HCT116 (cell line): ENCODE measurements around the gene POLA2. TPM values are rescaled to one million over a fixed set of nuclear protein-coding genes. Genes with fewer than 3 reads are reported as not detected.

Experiments
- ATAC-seq: fragments of 200-7000 bp; cut with Tn5 transposase; 2 replicates; pipeline ENCODE4 v1.9.1; 2020; ENCODE audit warnings: mild to moderate bottlenecking, moderate library complexity
- BruUV-seq: library from RNA; stranded (reverse); fragments of 400-500 nt; replicated peaks from 2 replicates; lab custom pipeline; 2021; lab: Mats Ljungman, UMichigan
- CTCF ChIA-PET: fragments of 300-600 bp; sonication (Branson Sonifier 250); formaldehyde crosslinking; loops from one replicate; lab custom pipeline; 2021; ENCODE audit warnings: antibody characterized with exemption; lab: Charles Lee
- POLR2A ChIA-PET: fragments of 300-600, 350-600 bp; sonication (Branson Sonifier 250); formaldehyde crosslinking; loops from one replicate; lab custom pipeline; 2021; ENCODE audit warnings: antibody characterized with exemption; lab: Charles Lee
- RAD21 ChIA-PET, 2 experiments: fragments of 300-600 bp; sonication (Branson Sonifier 250); formaldehyde crosslinking; loops; one replicate each; lab custom pipeline; 2023; ENCODE audit warnings: low total read pairs in 2 of 2; ENCODE audit not compliant: uncharacterized antibody in 2 of 2, unreplicated experiment in 2 of 2, low non-redundant PET in 1 of 2; lab: Charles Lee
- DNase-seq: peaks from one replicate; pipeline ENCODE4 v3.0.0-alpha.2; 2010; ENCODE audit warnings: low read depth, low spot score
- H2AFZ ChIP-seq: fragments of 200-600 bp; shearing (Covaris generic), sonication (generic); 2 replicates; pipeline ENCODE4 v1.6.1; 2017; ENCODE audit warnings: low read depth, mixed run types, mixed read lengths, antibody characterized with exemption, low read length; ENCODE audit not compliant: poor library complexity, severe bottlenecking
- H3K27ac ChIP-seq: 2 replicates; pipeline ENCODE4 v1.5.1; 2012; ENCODE audit warnings: low read depth, low read length
- H3K27me3 ChIP-seq: fragments of 200-600 bp; sonication (generic); 2 replicates; pipeline ENCODE4 v1.6.1; 2016; ENCODE audit warnings: mixed run types, low read length, mixed read lengths; ENCODE audit not compliant: insufficient read depth
- H3K36me3 ChIP-seq, 2 experiments: fragments of 200-500 bp in 1 of 2; fragments of 200-600 bp in 1 of 2; sonication (Bioruptor generic) in 1 of 2; sonication (generic) in 1 of 2; 2 replicates each; pipeline versions ENCODE4 v1.5.1 to v1.6.1; 2014 to 2016; ENCODE audit warnings: low read length in 2 of 2, inconsistent platforms in 1 of 2, mixed read lengths in 1 of 2, mixed run types in 1 of 2; ENCODE audit not compliant: insufficient read depth in 2 of 2, control insufficient read depth in 1 of 2
- H3K4me1 ChIP-seq, 2 experiments: fragments of 200-600 bp in 1 of 2; sonication (generic) in 1 of 2; 2 replicates each; pipeline versions ENCODE4 v1.5.1 to v1.6.1; 2012 to 2017; ENCODE audit warnings: low read length in 2 of 2, inconsistent platforms in 1 of 2, mild to moderate bottlenecking in 1 of 2, mixed read lengths in 1 of 2, mixed run types in 1 of 2, moderate library complexity in 1 of 2; ENCODE audit not compliant: insufficient read depth in 2 of 2, control insufficient read depth in 1 of 2
- H3K4me2 ChIP-seq: fragments of 200-600 bp; sonication (generic); 2 replicates; pipeline ENCODE4 v1.6.1; 2017; ENCODE audit warnings: mixed run types, low read length, mixed read lengths
- H3K4me3 ChIP-seq, 2 experiments: fragments of 200-600 bp in 1 of 2; sonication (generic) in 1 of 2; replicated peaks in 1 of 2; 2 replicates each; pipeline ENCODE4 v1.5.1; 2011 to 2016; ENCODE audit warnings: low read length in 2 of 2, control low read depth in 1 of 2, low read depth in 1 of 2, mild to moderate bottlenecking in 1 of 2, mixed read lengths in 1 of 2, mixed run types in 1 of 2
- H3K79me2 ChIP-seq: fragments of 200-600 bp; sonication (generic); 2 replicates; pipeline ENCODE4 v1.6.1; 2017; ENCODE audit warnings: mild to moderate bottlenecking, mixed run types, low read length, moderate library complexity, mixed read lengths; ENCODE audit not compliant: insufficient read depth
- H3K9ac ChIP-seq: fragments of 200-600 bp; sonication (generic); 2 replicates; pipeline ENCODE4 v1.6.1; 2016; ENCODE audit warnings: low read length, mixed read lengths
- H3K9me2 ChIP-seq: fragments of 200-600 bp; sonication (generic), shearing (Covaris generic); 2 replicates; pipeline ENCODE4 v1.6.1; 2017; ENCODE audit warnings: mixed run types, mild to moderate bottlenecking, moderate library complexity; ENCODE audit not compliant: insufficient read depth
- H3K9me3 ChIP-seq, 2 experiments: fragments of 200-500 bp in 1 of 2; fragments of 200-600 bp in 1 of 2; sonication (Bioruptor generic) in 1 of 2; sonication (generic) in 1 of 2; 2 replicates each; pipeline ENCODE4 v1.6.1; 2014 to 2017; ENCODE audit warnings: low read length in 2 of 2, mixed read lengths in 2 of 2, inconsistent platforms in 1 of 2, low read depth in 1 of 2, mild to moderate bottlenecking in 1 of 2, mixed run types in 1 of 2, moderate library complexity in 1 of 2; ENCODE audit not compliant: control insufficient read depth in 1 of 2, insufficient read depth in 1 of 2
- H4K20me1 ChIP-seq: fragments of 200-600 bp; sonication (generic), shearing (Covaris generic); 2 replicates; pipeline ENCODE4 v1.6.1; 2017; ENCODE audit warnings: mixed run types, mild to moderate bottlenecking, moderate library complexity; ENCODE audit not compliant: insufficient read depth
- ELF1 ChIP-seq: IDR thresholded peaks from 2 replicates; pipeline ENCODE4 v1.6.1; 2012; ENCODE audit warnings: low read depth, borderline replicate concordance
- EZH2phosphoT487 ChIP-seq: fragments of 200-600 bp; IDR thresholded peaks from 2 replicates; pipeline ENCODE4 v1.6.1; 2018; ENCODE audit warnings: antibody characterized with exemption, borderline replicate concordance
- FOSL1 ChIP-seq: IDR thresholded peaks from 2 replicates; pipeline ENCODE4 v1.6.1; 2012; ENCODE audit warnings: low read depth
- JUND ChIP-seq: IDR thresholded peaks from 2 replicates; pipeline ENCODE4 v1.6.1; 2012
- POLR2AphosphoS5 ChIP-seq: IDR thresholded peaks from 2 replicates; pipeline ENCODE4 v1.6.1; 2011; ENCODE audit warnings: mild to moderate bottlenecking, low read depth, low read length, moderate library complexity
- SIN3A ChIP-seq: IDR thresholded peaks from 2 replicates; pipeline ENCODE4 v1.6.1; 2012; ENCODE audit warnings: low read depth
- SP1 ChIP-seq: IDR thresholded peaks from 2 replicates; pipeline ENCODE4 v1.6.1; 2012; ENCODE audit warnings: low read depth
- SRF ChIP-seq: IDR thresholded peaks from 2 replicates; pipeline ENCODE4 v1.6.1; 2012; ENCODE audit warnings: low read depth
- ZFX ChIP-seq: fragments of 450-650 bp; IDR thresholded peaks from 2 replicates; pipeline ENCODE4 v1.6.1; 2017
- ZNF274 ChIP-seq: fragments of 200-500 bp; sonication (Bioruptor generic); IDR thresholded peaks from 2 replicates; pipeline ENCODE4 v1.6.1; 2014; ENCODE audit warnings: mild to moderate bottlenecking, low read depth, low read length, inconsistent platforms
- intact Hi-C: fragments of 100-400 bp; cut with micrococcal nuclease; formaldehyde crosslinking; loops from 2 replicates; pipeline ENCODE4 v1.10.0; 2022
- total RNA-seq: library from RNA; stranded (reverse); gene quantifications from one replicate; pipeline ENCODE4 v1.2.1, GENCODE V29; 2021; ENCODE audit not compliant: unreplicated experiment
- TF ChIP-seq, protein P1 (sequence below): IDR thresholded peaks from 2 replicates; pipeline ENCODE4 v1.6.1; 2011; ENCODE audit warnings: mild to moderate bottlenecking, low read length, moderate library complexity; ENCODE audit not compliant: insufficient replicate concordance; ENCODE audit errors: extremely low read depth
- TF ChIP-seq, protein P2 (sequence below), 3 experiments: fragments of 200-600 bp in 1 of 3; sonication (generic) in 1 of 3; IDR thresholded peaks in 2 of 3; conservative IDR thresholded peaks in 1 of 3; 2 replicates each; pipeline ENCODE4 v1.5.1; 2012 to 2017; ENCODE audit warnings: low read depth in 2 of 3, low read length in 2 of 3, antibody characterized with exemption in 1 of 3, borderline replicate concordance in 1 of 3, control low read depth in 1 of 3, mild to moderate bottlenecking in 1 of 3, mixed read lengths in 1 of 3, mixed run types in 1 of 3, moderate library complexity in 1 of 3; ENCODE audit not compliant: insufficient read depth in 1 of 3
- TF ChIP-seq, protein P3 (sequence below): IDR thresholded peaks from 2 replicates; pipeline ENCODE4 v1.6.1; 2012
- TF ChIP-seq, protein P4 (sequence below): IDR thresholded peaks from 2 replicates; pipeline ENCODE4 v1.6.1; 2012

The POLA2 gene
- total RNA-seq, 1 experiment from 2014 or later, result 20.0 TPM

DNA sequence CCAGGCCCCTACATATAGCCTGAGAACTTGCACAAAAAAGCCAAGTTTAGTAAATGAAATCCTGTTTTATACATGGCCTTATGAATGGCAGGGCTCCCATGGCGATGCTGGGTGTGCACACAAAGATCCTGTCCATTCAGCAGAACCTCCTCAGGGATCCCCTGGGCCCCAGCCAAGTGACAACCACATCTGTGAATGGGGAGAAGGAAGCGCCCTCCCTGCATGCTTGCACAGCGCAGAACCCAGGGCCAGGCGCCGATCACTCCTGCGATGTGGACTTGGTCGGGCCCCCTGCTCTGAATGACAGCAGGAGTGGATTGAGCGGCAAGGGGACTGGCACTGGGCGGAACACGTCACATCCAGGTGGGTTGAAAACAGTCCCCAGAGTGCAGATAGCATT lies 48.5 kb downstream of the POLA2 start:
- ChIA-PET POLR2A (no interaction called here), CTCF (interaction anchor here (1.0 kb wide), 1 partner anchor 20 kb away, joined by 3 read pairs; no protein-coding TSS in a partner anchor), RAD21 (no interaction called here)
- no peaks in the 10 kb centered on the region for H3K27me3 ChIP-seq
- H3K9me2 ChIP-seq, result no peaks in the 10 kb centered on the region
- no peak overlapping the region for H2AFZ ChIP-seq
- DNase-seq (no peak), ATAC-seq (no peak)
- H3K9ac ChIP-seq, result no peak overlapping the region
- peaks cover 4% of the 10 kb centered on the region; the same call in 1 of the 2 replicates for H3K79me2 ChIP-seq
- TF ChIP-seq, protein P1, sequence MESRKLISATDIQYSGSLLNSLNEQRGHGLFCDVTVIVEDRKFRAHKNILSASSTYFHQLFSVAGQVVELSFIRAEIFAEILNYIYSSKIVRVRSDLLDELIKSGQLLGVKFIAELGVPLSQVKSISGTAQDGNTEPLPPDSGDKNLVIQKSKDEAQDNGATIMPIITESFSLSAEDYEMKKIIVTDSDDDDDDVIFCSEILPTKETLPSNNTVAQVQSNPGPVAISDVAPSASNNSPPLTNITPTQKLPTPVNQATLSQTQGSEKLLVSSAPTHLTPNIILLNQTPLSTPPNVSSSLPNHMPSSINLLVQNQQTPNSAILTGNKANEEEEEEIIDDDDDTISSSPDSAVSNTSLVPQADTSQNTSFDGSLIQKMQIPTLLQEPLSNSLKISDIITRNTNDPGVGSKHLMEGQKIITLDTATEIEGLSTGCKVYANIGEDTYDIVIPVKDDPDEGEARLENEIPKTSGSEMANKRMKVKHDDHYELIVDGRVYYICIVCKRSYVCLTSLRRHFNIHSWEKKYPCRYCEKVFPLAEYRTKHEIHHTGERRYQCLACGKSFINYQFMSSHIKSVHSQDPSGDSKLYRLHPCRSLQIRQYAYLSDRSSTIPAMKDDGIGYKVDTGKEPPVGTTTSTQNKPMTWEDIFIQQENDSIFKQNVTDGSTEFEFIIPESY, result no peak
- TF ChIP-seq, protein P2, sequence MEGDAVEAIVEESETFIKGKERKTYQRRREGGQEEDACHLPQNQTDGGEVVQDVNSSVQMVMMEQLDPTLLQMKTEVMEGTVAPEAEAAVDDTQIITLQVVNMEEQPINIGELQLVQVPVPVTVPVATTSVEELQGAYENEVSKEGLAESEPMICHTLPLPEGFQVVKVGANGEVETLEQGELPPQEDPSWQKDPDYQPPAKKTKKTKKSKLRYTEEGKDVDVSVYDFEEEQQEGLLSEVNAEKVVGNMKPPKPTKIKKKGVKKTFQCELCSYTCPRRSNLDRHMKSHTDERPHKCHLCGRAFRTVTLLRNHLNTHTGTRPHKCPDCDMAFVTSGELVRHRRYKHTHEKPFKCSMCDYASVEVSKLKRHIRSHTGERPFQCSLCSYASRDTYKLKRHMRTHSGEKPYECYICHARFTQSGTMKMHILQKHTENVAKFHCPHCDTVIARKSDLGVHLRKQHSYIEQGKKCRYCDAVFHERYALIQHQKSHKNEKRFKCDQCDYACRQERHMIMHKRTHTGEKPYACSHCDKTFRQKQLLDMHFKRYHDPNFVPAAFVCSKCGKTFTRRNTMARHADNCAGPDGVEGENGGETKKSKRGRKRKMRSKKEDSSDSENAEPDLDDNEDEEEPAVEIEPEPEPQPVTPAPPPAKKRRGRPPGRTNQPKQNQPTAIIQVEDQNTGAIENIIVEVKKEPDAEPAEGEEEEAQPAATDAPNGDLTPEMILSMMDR (IDR thresholded peaks at IDR 0.05 in 2 of 3, conservative IDR thresholded peaks at IDR 0.05 in 1 of 3; ENCODE audit: borderline replicate concordance in 1 of 3, insufficient read depth in 1 of 3, low read depth in 2 of 3, low read length in 2 of 3), result no peak
- TF ChIP-seq SRF (no peak), JUND (no peak), ELF1 (no peak), POLR2AphosphoS5 (no peak), EZH2phosphoT487 (no peak), FOSL1 (no peak), SP1 (no peak), ZFX (no peak), ZNF274 (no peak), SIN3A (no peak)
- TF ChIP-seq, protein P3, sequence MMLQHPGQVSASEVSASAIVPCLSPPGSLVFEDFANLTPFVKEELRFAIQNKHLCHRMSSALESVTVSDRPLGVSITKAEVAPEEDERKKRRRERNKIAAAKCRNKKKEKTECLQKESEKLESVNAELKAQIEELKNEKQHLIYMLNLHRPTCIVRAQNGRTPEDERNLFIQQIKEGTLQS, result no peak
- TF ChIP-seq, protein P4, sequence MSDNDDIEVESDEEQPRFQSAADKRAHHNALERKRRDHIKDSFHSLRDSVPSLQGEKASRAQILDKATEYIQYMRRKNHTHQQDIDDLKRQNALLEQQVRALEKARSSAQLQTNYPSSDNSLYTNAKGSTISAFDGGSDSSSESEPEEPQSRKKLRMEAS, result no peak
- H3K4me3 ChIP-seq, result no peak overlapping the region
- no peak overlapping the region for H3K27ac ChIP-seq
- no TSS peak for BruUV-seq
- no peak overlapping the region for H3K4me2 ChIP-seq
- H3K4me1 ChIP-seq, result peaks cover 10 to 54% of the 10 kb centered on the region in 2 experiments
- intact Hi-C loops, result no loop called here
- no peaks in the 10 kb centered on the region for H3K36me3 ChIP-seq
- no peaks in the 10 kb centered on the region for H3K9me3 ChIP-seq
- H4K20me1 ChIP-seq, result no peaks in the 10 kb centered on the region
